AG20443 (cell line): ENCODE results near the gene SLC22A1.
A peak's percentile ranks its signal among the peaks of the same experiment; 100 is the strongest.
"Not testable (repeated sequence)": the region's sequence is repeated elsewhere in the genome, so short reads cannot be mapped to it uniquely, and the experiment has no call there.

Experiments used
- DNase-seq: peaks from one replicate; pipeline ENCODE4 v3.0.0; 2012; ENCODE audit warnings: low spot score, mixed read lengths

Gene SLC22A1

GRCh38 chr6:160137989-160138835 is 16.6 kb downstream of the SLC22A1 start:
- DNase-seq, result peak; percentile 66

GRCh38 chr6:160138839-160139419 is 17.3 kb downstream of the SLC22A1 start:
- no peak for DNase-seq

- peak; percentile 77 for DNase-seq
These were observed 17.8 kb downstream of the SLC22A1 start for GRCh38 chr6:160139420-160139851.

- not testable (repeated sequence) for DNase-seq
These were observed 18.9 kb downstream of the SLC22A1 start for GRCh38 chr6:160140493-160140892.

GRCh38 chr6:160141001-160141726 is 19.5 kb downstream of the SLC22A1 start:
- peak; percentile 54 for DNase-seq

GRCh38 chr6:160142115-160142715 is 20.6 kb downstream of the SLC22A1 start:
- no peak for DNase-seq

GRCh38 chr6:160146454-160147145 is 25.0 kb downstream of the SLC22A1 start:
- no peak for DNase-seq

- DNase-seq, result no peak
These were observed 25.5 kb downstream of the SLC22A1 start for GRCh38 chr6:160147146-160147536.

GRCh38 chr6:160154471-160154870 is 32.9 kb downstream of the SLC22A1 start:
- no peak for DNase-seq

GRCh38 chr6:160156842-160157241 is 35.2 kb downstream of the SLC22A1 start:
- peak; percentile 32 for DNase-seq

GRCh38 chr6:160160450-160160849 is 38.8 kb downstream of the SLC22A1 start:
- DNase-seq, result no peak

GRCh38 chr6:160160929-160161646 is 39.5 kb downstream of the SLC22A1 start:
- no peak for DNase-seq

- no peak for DNase-seq
These were observed 40.0 kb downstream of the SLC22A1 start for GRCh38 chr6:160161647-160161986.

- no peak for DNase-seq
These were observed 40.5 kb downstream of the SLC22A1 start for GRCh38 chr6:160162030-160162566.

- no peak for DNase-seq
These were observed 41.8 kb downstream of the SLC22A1 start for GRCh38 chr6:160163425-160163824.

GRCh38 chr6:160163912-160164311 is 42.3 kb downstream of the SLC22A1 start:
- no peak for DNase-seq

- DNase-seq, result not testable (repeated sequence)
These were observed 44.3 kb downstream of the SLC22A1 start for GRCh38 chr6:160165928-160166327.

- DNase-seq, result no peak
These were observed 46.2 kb downstream of the SLC22A1 start for GRCh38 chr6:160167604-160168399.

- no peak for DNase-seq
These were observed 48.5 kb downstream of the SLC22A1 start for GRCh38 chr6:160170018-160170680.

GRCh38 chr6:160172704-160173103 is 51.1 kb downstream of the SLC22A1 start:
- no peak for DNase-seq
